H9 (cell line): ENCODE measurements around the gene FPR1. TPM values are rescaled to one million over a fixed set of nuclear protein-coding genes. Genes with fewer than 3 reads are reported as not detected.

Experiments used
- DNase-seq: peaks from one replicate; pipeline ENCODE4 v3.0.0-alpha.2; 2017
- H2AFZ ChIP-seq: one replicate; pipeline ENCODE4 v1.6.1; 2013; ENCODE audit warnings: mild to moderate bottlenecking, low read length, control low read depth, moderate library complexity
- H2AK5ac ChIP-seq: 2 replicates; pipeline ENCODE4 v1.6.1; 2013; ENCODE audit warnings: low read length, control low read depth, mixed read lengths; ENCODE audit not compliant: insufficient read length
- H2BK120ac ChIP-seq: one replicate; pipeline ENCODE4 v1.6.1; 2013; ENCODE audit warnings: low read depth, mild to moderate bottlenecking, low read length, control low read depth, inconsistent platforms; ENCODE audit not compliant: poor library complexity, severe bottlenecking
- H2BK12ac ChIP-seq: 2 replicates; pipeline ENCODE4 v1.6.1; 2013; ENCODE audit warnings: low read length, control low read depth, mixed read lengths, low read depth; ENCODE audit not compliant: insufficient read length
- H2BK15ac ChIP-seq: 2 replicates; pipeline ENCODE4 v1.6.1; 2013; ENCODE audit warnings: low read depth, low read length, control low read depth
- H2BK20ac ChIP-seq: one replicate; pipeline ENCODE4 v1.6.1; 2013; ENCODE audit warnings: low read depth, mild to moderate bottlenecking, low read length, control low read depth, inconsistent platforms; ENCODE audit not compliant: poor library complexity, severe bottlenecking
- H2BK5ac ChIP-seq: 2 replicates; pipeline ENCODE4 v1.6.1; 2013; ENCODE audit warnings: low read length, control low read depth, mixed read lengths; ENCODE audit not compliant: insufficient read length
- H3K14ac ChIP-seq: 2 replicates; pipeline ENCODE4 v1.6.1; 2013; ENCODE audit warnings: low read length, control low read depth; ENCODE audit not compliant: insufficient read depth
- H3K18ac ChIP-seq: 2 replicates; pipeline ENCODE4 v1.6.1; 2013; ENCODE audit warnings: low read depth, mild to moderate bottlenecking, mixed read lengths, low read length, control low read depth; ENCODE audit not compliant: insufficient read length
- H3K23ac ChIP-seq: 2 replicates; pipeline ENCODE4 v1.6.1; 2013; ENCODE audit warnings: low read length, control low read depth, mixed read lengths, low read depth; ENCODE audit not compliant: insufficient read length
- H3K23me2 ChIP-seq: 2 replicates; pipeline ENCODE4 v1.6.1; 2013; ENCODE audit warnings: low read depth, mild to moderate bottlenecking, mixed read lengths, low read length, control low read depth; ENCODE audit not compliant: insufficient read length, poor library complexity, severe bottlenecking
- H3K27ac ChIP-seq: 2 replicates; pipeline ENCODE4 v1.5.1; 2013; ENCODE audit warnings: low read length, control low read depth, mixed read lengths, low read depth; ENCODE audit not compliant: insufficient read length
- H3K27me3 ChIP-seq: 2 replicates; pipeline ENCODE4 v1.6.1; 2013; ENCODE audit warnings: low read length, control low read depth, inconsistent platforms; ENCODE audit not compliant: insufficient read depth
- H3K4ac ChIP-seq: 2 replicates; pipeline ENCODE4 v1.6.1; 2013; ENCODE audit warnings: low read depth, mild to moderate bottlenecking, control low read depth, inconsistent platforms, low read length, moderate library complexity
- H3K4me1 ChIP-seq: 2 replicates; pipeline ENCODE4 v1.6.1; 2013; ENCODE audit warnings: low read length, control low read depth, inconsistent platforms; ENCODE audit not compliant: insufficient read depth
- H3K4me2 ChIP-seq: 2 replicates; pipeline ENCODE4 v1.6.1; 2013; ENCODE audit warnings: low read length, control low read depth, mixed read lengths; ENCODE audit not compliant: insufficient read length, insufficient read depth
- H3K56ac ChIP-seq: 2 replicates; pipeline ENCODE4 v1.6.1; 2013; ENCODE audit warnings: low read depth, mild to moderate bottlenecking, mixed read lengths, low read length, control low read depth; ENCODE audit not compliant: insufficient read length
- H3K79me1 ChIP-seq: 2 replicates; pipeline ENCODE4 v1.6.1; 2013; ENCODE audit warnings: low read depth, mild to moderate bottlenecking, moderate library complexity, low read length, control low read depth, inconsistent platforms; ENCODE audit not compliant: insufficient read depth, poor library complexity, severe bottlenecking
- H3K79me2 ChIP-seq: 2 replicates; pipeline ENCODE4 v1.6.1; 2013; ENCODE audit warnings: low read length, control low read depth, inconsistent platforms; ENCODE audit not compliant: insufficient read depth
- H3K9ac ChIP-seq: 2 replicates; pipeline ENCODE4 v1.6.1; 2013; ENCODE audit warnings: low read length, control low read depth, mixed read lengths; ENCODE audit not compliant: insufficient read length; ENCODE audit errors: extremely low read depth
- H3K9me3 ChIP-seq: one replicate; pipeline ENCODE4 v1.6.1; 2013; ENCODE audit warnings: low read depth, low read length, inconsistent platforms; ENCODE audit not compliant: control insufficient read depth
- H3T11ph ChIP-seq: one replicate; pipeline ENCODE4 v1.6.1; 2013; ENCODE audit warnings: mild to moderate bottlenecking, low read length, control low read depth, inconsistent platforms
- H4K20me1 ChIP-seq: one replicate; pipeline ENCODE4 v1.6.1; 2013; ENCODE audit not compliant: control insufficient read depth, insufficient read length, insufficient read depth
- H4K5ac ChIP-seq: 2 replicates; pipeline ENCODE4 v1.6.1; 2013; ENCODE audit warnings: low read depth, mild to moderate bottlenecking, mixed read lengths, low read length, control low read depth; ENCODE audit not compliant: insufficient read length
- H4K8ac ChIP-seq: replicated peaks from 2 replicates; pipeline ENCODE4 v1.6.1; 2013; ENCODE audit warnings: low read length, control low read depth, mixed read lengths, low read depth; ENCODE audit not compliant: insufficient read length
- H4K91ac ChIP-seq: 2 replicates; pipeline ENCODE4 v1.6.1; 2013; ENCODE audit warnings: low read depth, mild to moderate bottlenecking, moderate library complexity, mixed read lengths, low read length, control low read depth; ENCODE audit not compliant: insufficient read length
- H3K27ac Mint-ChIP-seq, 3 experiments: 2 replicates in 2 of 3; 3 replicates in 1 of 3; pipeline ENCODE4 v1.8.0; 2020 to 2021; ENCODE audit warnings: mixed read lengths in 3 of 3, mild to moderate bottlenecking in 1 of 3, moderate library complexity in 1 of 3
- H3K27me3 Mint-ChIP-seq: 2 replicates; pipeline ENCODE4 v1.8.0; 2021; ENCODE audit warnings: low read depth, mild to moderate bottlenecking, moderate library complexity, mixed read lengths
- H3K36me3 Mint-ChIP-seq, 3 experiments: 2 replicates in 2 of 3; 3 replicates in 1 of 3; pipeline ENCODE4 v1.8.0; 2020 to 2021; ENCODE audit warnings: low read depth in 3 of 3, mixed read lengths in 3 of 3; ENCODE audit not compliant: insufficient read depth in 1 of 3
- H3K4me1 Mint-ChIP-seq, 2 experiments: 2 replicates each; pipeline ENCODE4 v1.8.0; 2020; ENCODE audit warnings: mixed read lengths in 2 of 2
- H3K4me3 Mint-ChIP-seq, 2 experiments: 2 replicates in 1 of 2; 3 replicates in 1 of 2; pipeline ENCODE4 v1.8.0; 2020 to 2021; ENCODE audit warnings: mild to moderate bottlenecking in 2 of 2, mixed read lengths in 2 of 2, moderate library complexity in 1 of 2
- H3K9me3 Mint-ChIP-seq, 2 experiments: 2 replicates in 1 of 2; 3 replicates in 1 of 2; pipeline ENCODE4 v1.8.0; 2020; ENCODE audit warnings: mild to moderate bottlenecking in 2 of 2, mixed read lengths in 2 of 2, moderate library complexity in 1 of 2
- CTCF ChIP-seq: fragments of 200-600 bp; sonication (generic); conservative IDR thresholded peaks from 3 replicates; pipeline ENCODE4 v1.8.0; 2021; ENCODE audit warnings: antibody characterized with exemption, mild to moderate bottlenecking
- WGBS: extraction: QIAGEN DNeasy Blood & Tissue Kit; methylation state at CpG from one replicate; pipeline ENCODE4 v1.1.7; 2013; ENCODE audit warnings: missing lambda C conversion rate, low lambda C conversion rate, mixed read lengths; ENCODE audit not compliant: insufficient read length; ENCODE audit errors: extremely low coverage; 5-methylcytosine and 5-hydroxymethylcytosine counted together
- total RNA-seq: library from RNA; stranded (reverse); gene quantifications from 2 replicates; pipeline ENCODE4 v1.2.1, GENCODE V29; 2021

FPR1 gene
- total RNA-seq, 1 experiment from 2014 or later: not detected

DNA sequence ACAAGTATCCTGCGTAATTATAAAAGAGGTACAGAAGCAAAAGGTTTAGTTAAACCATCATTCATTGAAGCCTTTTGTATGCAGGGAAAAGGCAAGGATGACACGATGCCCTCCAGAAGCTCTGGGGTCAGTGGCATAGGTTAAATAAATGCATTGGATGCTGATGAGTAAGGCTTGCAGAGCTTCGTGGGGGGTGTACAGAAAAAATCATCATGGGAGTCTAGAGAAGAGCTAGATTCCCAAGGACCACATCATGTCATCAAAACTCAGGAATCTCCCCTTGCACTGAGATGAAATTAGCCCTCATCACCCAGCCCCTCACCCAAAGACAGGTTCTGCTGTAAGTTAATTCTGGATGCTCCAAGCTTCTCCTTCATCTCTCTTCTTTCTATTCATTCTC is 8.3 kb downstream of the FPR1 start:
- WGBS: no CpG with 5 or more reads among the region's 3 CpGs
- no peak overlapping the region for H2BK15ac ChIP-seq
- no peak overlapping the region for H3K4me3 Mint-ChIP-seq

More for the DNA sequence above, 8.3 kb downstream of the FPR1 start:
- H2BK120ac ChIP-seq: no peak overlapping the region
- no peak overlapping the region for H3K18ac ChIP-seq
- Mint-ChIP-seq H3K27me3 (peaks cover 9% of the 10 kb centered on the region), H3K27ac (no peak overlapping the region), H3K9me3 (peaks cover 30 to 78% of the 10 kb centered on the region in 2 experiments), H3K4me1 (no peaks in the 10 kb centered on the region), H3K36me3 (peaks cover 0 to 2% (median 0%) of the 10 kb centered on the region in 3 experiments; a peak in 1 of 7 replicates)
- no peak overlapping the region for H3K27ac ChIP-seq
- no peaks in the 10 kb centered on the region for H3K79me2 ChIP-seq
- no peak overlapping the region for H3K23ac ChIP-seq
- no peak overlapping the region for H2BK5ac ChIP-seq
- no peaks in the 10 kb centered on the region for H3K23me2 ChIP-seq
- no peak overlapping the region for H3K9ac ChIP-seq
- no peak overlapping the region for H2BK12ac ChIP-seq
- H3K4me1 ChIP-seq: no peaks in the 10 kb centered on the region
- no peak overlapping the region for H3T11ph ChIP-seq
- no peak overlapping the region for H4K5ac ChIP-seq
- H2AK5ac ChIP-seq: no peak overlapping the region
- no peak overlapping the region for H4K91ac ChIP-seq
- no peak overlapping the region for H4K8ac ChIP-seq
- H3K14ac ChIP-seq: no peak overlapping the region
- no peaks in the 10 kb centered on the region for H4K20me1 ChIP-seq
- H3K4me2 ChIP-seq: no peak overlapping the region
- H3K27me3 ChIP-seq: no peaks in the 10 kb centered on the region
- TF ChIP-seq CTCF: no peak
- no peaks in the 10 kb centered on the region for H3K79me1 ChIP-seq
- H3K9me3 ChIP-seq: no peaks in the 10 kb centered on the region
- H3K56ac ChIP-seq: no peak overlapping the region
- no peak overlapping the region for H3K4ac ChIP-seq
- no peak for DNase-seq
- H2AFZ ChIP-seq: no peak overlapping the region
- no peak overlapping the region for H2BK20ac ChIP-seq
